Lower leg skin (tissue), 3 donors: ENCODE data around the gene VASH1.

Source experiments
- POLR2A ChIP-seq, 2 donors: fragments of 450-650 bp; IDR thresholded peaks; one replicate each; pipeline ENCODE4 v1.6.1; 2016 to 2017; ENCODE audit warnings: antibody characterized with exemption in 2 of 2, mild to moderate bottlenecking in 1 of 2, moderate library complexity in 1 of 2
- TF ChIP-seq, protein P1 (sequence below), 3 donors: fragments of 450-650 bp; IDR thresholded peaks; one replicate each; pipeline ENCODE4 v1.5.1; 2016; ENCODE audit warnings: antibody characterized with exemption in 3 of 3, mild to moderate bottlenecking in 3 of 3, moderate library complexity in 2 of 3

DNA sequence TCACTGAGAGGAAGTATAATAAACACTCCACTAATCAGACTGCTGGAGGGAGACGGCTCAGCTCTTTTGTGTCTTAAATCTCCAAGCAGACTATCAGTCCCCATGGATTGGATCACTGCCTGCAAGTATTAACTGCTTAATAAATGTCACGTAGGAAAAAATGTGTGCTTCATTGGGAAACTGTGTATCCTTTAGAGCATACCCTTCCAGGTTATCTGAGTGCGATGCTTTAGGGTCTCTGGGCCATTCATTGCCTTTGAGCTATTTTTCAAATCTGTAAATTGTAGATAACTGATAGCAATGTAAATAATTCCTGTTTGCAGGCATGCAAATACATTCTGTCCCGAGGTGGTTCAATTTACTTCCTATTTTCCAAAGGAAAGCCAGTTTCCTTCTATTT lies 45.0 kb upstream of the VASH1 start:
- TF ChIP-seq, protein P1, sequence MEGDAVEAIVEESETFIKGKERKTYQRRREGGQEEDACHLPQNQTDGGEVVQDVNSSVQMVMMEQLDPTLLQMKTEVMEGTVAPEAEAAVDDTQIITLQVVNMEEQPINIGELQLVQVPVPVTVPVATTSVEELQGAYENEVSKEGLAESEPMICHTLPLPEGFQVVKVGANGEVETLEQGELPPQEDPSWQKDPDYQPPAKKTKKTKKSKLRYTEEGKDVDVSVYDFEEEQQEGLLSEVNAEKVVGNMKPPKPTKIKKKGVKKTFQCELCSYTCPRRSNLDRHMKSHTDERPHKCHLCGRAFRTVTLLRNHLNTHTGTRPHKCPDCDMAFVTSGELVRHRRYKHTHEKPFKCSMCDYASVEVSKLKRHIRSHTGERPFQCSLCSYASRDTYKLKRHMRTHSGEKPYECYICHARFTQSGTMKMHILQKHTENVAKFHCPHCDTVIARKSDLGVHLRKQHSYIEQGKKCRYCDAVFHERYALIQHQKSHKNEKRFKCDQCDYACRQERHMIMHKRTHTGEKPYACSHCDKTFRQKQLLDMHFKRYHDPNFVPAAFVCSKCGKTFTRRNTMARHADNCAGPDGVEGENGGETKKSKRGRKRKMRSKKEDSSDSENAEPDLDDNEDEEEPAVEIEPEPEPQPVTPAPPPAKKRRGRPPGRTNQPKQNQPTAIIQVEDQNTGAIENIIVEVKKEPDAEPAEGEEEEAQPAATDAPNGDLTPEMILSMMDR (IDR thresholded peaks at IDR 0.05) = no peak
- no peak for TF ChIP-seq POLR2A (IDR thresholded peaks at IDR 0.05)
